K562 (cell line): ENCODE measurements around the gene SAP130. TPM values are rescaled to one million over a fixed set of nuclear protein-coding genes. Genes with fewer than 3 reads are reported as not detected.

Experiments used
- CEBPG ChIP-seq, 3 experiments: fragments of 200-800 bp in 1 of 3; sonication (Bioruptor generic) in 1 of 3; sonication (generic) in 1 of 3; formaldehyde crosslinking in 1 of 3; IDR thresholded peaks in 2 of 3; conservative IDR thresholded peaks in 1 of 3; 2 replicates each; pipeline versions ENCODE4 v1.6.1 to v1.8.0; 2016 to 2022; ENCODE audit warnings: missing compliant biosample characterization in 2 of 3, missing genetic modification characterization in 2 of 3, mild to moderate bottlenecking in 1 of 3, missing genetic modification reagents in 1 of 3
- CXXC5 ChIP-seq: fragments of 250-450 bp; sonication (Bioruptor Pico); IDR thresholded peaks from 2 replicates; pipeline ENCODE4 v1.8.0; 2022; ENCODE audit warnings: inconsistent platforms, mild to moderate bottlenecking, moderate library complexity
- DNMT1 ChIP-seq: fragments of 450-650 bp; IDR thresholded peaks from 2 replicates; pipeline ENCODE4 v1.6.1; 2016; ENCODE audit warnings: antibody characterized with exemption, mild to moderate bottlenecking
- FOXK1 ChIP-seq: sonication (generic); formaldehyde crosslinking; IDR thresholded peaks from 2 replicates; pipeline ENCODE4 v1.8.0; 2022; ENCODE audit warnings: missing genetic modification reagents, mild to moderate bottlenecking, borderline replicate concordance
- MCM7 ChIP-seq, 2 experiments: fragments of 450-650 bp; IDR thresholded peaks; 2 replicates each; pipeline ENCODE4 v1.6.1; 2016 to 2018
- NUFIP1 ChIP-seq: fragments of 450-650 bp; IDR thresholded peaks from 2 replicates; pipeline ENCODE4 v1.6.1; 2018; ENCODE audit not compliant: partially characterized antibody
- POLR2H ChIP-seq: IDR thresholded peaks from 2 replicates; pipeline ENCODE4 v1.6.1; 2016; ENCODE audit warnings: missing genetic modification characterization, low read depth, mild to moderate bottlenecking, control low read depth, missing compliant biosample characterization, moderate library complexity
- SOX6 ChIP-seq: fragments of 450-650 bp; IDR thresholded peaks from 2 replicates; pipeline ENCODE4 v1.6.1; 2014; ENCODE audit warnings: mild to moderate bottlenecking
- SUPT5H ChIP-seq: fragments of 450-650 bp; IDR thresholded peaks from 2 replicates; pipeline ENCODE4 v1.6.1; 2016
- TRIM24 ChIP-seq, 2 experiments: fragments of 450-650 bp; IDR thresholded peaks; 2 replicates each; pipeline ENCODE4 v1.6.1; 2016
- TRIM28 ChIP-seq: fragments of 450-650 bp; IDR thresholded peaks from 2 replicates; pipeline ENCODE4 v1.6.1; 2017
- TSC22D4 ChIP-seq: fragments of 450-650 bp; IDR thresholded peaks from 2 replicates; pipeline ENCODE4 v1.6.1; 2016; ENCODE audit warnings: missing genetic modification characterization, missing biosample characterization, control low read depth
- ZNF239 ChIP-seq: fragments of 250-450 bp; sonication (Bioruptor Pico); IDR thresholded peaks from 2 replicates; pipeline ENCODE4 v1.4.0; 2020; ENCODE audit warnings: mild to moderate bottlenecking
- ZNF316 ChIP-seq: fragments of 450-650 bp; IDR thresholded peaks from 2 replicates; pipeline ENCODE4 v1.6.1; 2016
- ZNF384 ChIP-seq: IDR thresholded peaks from 2 replicates; pipeline ENCODE4 v1.6.1; 2012; ENCODE audit warnings: low read depth, low read length, improper control_type of control experiment
- ZNF766 ChIP-seq: fragments of 200-800 bp; sonication (Bioruptor generic); conservative IDR thresholded peaks from 2 replicates; pipeline ENCODE4 v1.6.1; 2016; ENCODE audit warnings: missing genetic modification characterization, missing compliant biosample characterization
- polyA plus RNA-seq, 8 experiments: library from polyadenylated mRNA; depleted of rRNA in 4 of 8; stranded (reverse) in 5 of 8; unstranded in 3 of 8; fragments of >200 nt; fragmentation: Nextera tagmentation in 2 of 8; fragmentation: Illumina TruSeq in 1 of 8; extraction: Ambion mirVana in 2 of 8; extraction: Trizol in 1 of 8; gene quantifications; 2 replicates each; pipeline versions ENCODE4 v1.2.1 to v1.2.3, GENCODE V29; 2011 to 2014; ENCODE audit warnings: inconsistent platforms in 1 of 8, missing spikeins in 1 of 8
- total RNA-seq, 7 experiments: library from RNA; depleted of rRNA in 6 of 7; stranded (reverse); fragments of >200 nt in 6 of 7; fragmentation: Illumina TruSeq in 2 of 7; extraction: Trizol in 2 of 7; gene quantifications; 2 replicates each; pipeline versions ENCODE4 v1.2.1 to v1.2.3, GENCODE V29; 2011 to 2021; ENCODE audit warnings: low replicate concordance in 1 of 7
- TF ChIP-seq, protein P1 (sequence below), 3 experiments: fragments of 200-800 bp in 1 of 3; fragments of 250-450 bp in 1 of 3; fragments of 450-650 bp in 1 of 3; sonication (Bioruptor Pico) in 1 of 3; sonication (Bioruptor generic) in 1 of 3; formaldehyde crosslinking in 1 of 3; IDR thresholded peaks; 2 replicates each; pipeline versions ENCODE4 v1.6.1 to v1.8.0; 2016 to 2022; ENCODE audit warnings: mild to moderate bottlenecking in 2 of 3, missing genetic modification characterization in 2 of 3, missing compliant biosample characterization in 1 of 3, moderate library complexity in 1 of 3
- TF ChIP-seq, protein P2 (sequence below): fragments of 450-650 bp; IDR thresholded peaks from 2 replicates; pipeline ENCODE4 v1.6.1; 2014; ENCODE audit warnings: low read depth, mild to moderate bottlenecking, moderate library complexity, borderline replicate concordance
- TF ChIP-seq, protein P3 (sequence below): fragments of 250-450 bp; sonication (Bioruptor Pico); IDR thresholded peaks from 2 replicates; pipeline ENCODE4 v1.8.0; 2022; ENCODE audit warnings: inconsistent platforms
- TF ChIP-seq, protein P4 (sequence below): IDR thresholded peaks from 2 replicates; pipeline ENCODE4 v1.6.1; 2011; ENCODE audit warnings: borderline replicate concordance, low read depth, mild to moderate bottlenecking, moderate library complexity, low read length; ENCODE audit not compliant: insufficient read depth, poor library complexity, severe bottlenecking

Gene SAP130
- total and polyA plus RNA-seq, 9 of the 15 experiments (the other 6 are each of a cell fraction or from before 2014, with no cell fraction given): 4.5 to 33.4 (median 7.4) TPM

DNA sequence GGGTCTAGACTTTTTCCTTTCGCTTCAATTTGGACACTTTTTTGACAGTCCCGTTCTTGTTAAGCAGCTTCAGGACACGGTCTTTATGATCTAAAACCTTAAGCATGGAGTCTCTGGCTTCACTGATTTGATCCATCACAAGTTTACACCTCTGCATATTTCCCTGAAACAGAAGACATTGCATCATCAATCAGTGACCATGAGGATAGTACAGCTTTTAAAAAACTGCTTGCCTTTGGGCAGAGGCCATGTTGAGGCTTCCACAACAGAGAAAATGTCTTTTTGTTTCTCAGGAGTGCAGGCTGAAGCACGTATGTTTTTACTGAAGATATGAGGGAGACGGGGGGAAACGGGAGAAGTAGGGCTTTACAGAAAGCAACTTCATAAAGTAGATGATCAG, 85.9 kb downstream of the SAP130 start (continued):
- TF ChIP-seq, protein P1, sequence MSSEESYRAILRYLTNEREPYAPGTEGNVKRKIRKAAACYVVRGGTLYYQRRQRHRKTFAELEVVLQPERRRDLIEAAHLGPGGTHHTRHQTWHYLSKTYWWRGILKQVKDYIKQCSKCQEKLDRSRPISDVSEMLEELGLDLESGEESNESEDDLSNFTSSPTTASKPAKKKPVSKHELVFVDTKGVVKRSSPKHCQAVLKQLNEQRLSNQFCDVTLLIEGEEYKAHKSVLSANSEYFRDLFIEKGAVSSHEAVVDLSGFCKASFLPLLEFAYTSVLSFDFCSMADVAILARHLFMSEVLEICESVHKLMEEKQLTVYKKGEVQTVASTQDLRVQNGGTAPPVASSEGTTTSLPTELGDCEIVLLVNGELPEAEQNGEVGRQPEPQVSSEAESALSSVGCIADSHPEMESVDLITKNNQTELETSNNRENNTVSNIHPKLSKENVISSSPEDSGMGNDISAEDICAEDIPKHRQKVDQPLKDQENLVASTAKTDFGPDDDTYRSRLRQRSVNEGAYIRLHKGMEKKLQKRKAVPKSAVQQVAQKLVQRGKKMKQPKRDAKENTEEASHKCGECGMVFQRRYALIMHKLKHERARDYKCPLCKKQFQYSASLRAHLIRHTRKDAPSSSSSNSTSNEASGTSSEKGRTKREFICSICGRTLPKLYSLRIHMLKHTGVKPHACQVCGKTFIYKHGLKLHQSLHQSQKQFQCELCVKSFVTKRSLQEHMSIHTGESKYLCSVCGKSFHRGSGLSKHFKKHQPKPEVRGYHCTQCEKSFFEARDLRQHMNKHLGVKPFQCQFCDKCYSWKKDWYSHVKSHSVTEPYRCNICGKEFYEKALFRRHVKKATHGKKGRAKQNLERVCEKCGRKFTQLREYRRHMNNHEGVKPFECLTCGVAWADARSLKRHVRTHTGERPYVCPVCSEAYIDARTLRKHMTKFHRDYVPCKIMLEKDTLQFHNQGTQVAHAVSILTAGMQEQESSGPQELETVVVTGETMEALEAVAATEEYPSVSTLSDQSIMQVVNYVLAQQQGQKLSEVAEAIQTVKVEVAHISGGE (CRISPR knock-in tag; IDR thresholded peaks at IDR 0.05): no peak
- TF ChIP-seq CEBPG (CRISPR knock-in tag; IDR thresholded peaks at IDR 0.05) (peak; percentile 86), CEBPG (tag; conservative IDR thresholded peaks at IDR 0.05 in 1 of 2, IDR thresholded peaks at IDR 0.05 in 1 of 2) (peak; percentile 56 to 97; a peak in 3 of 4 replicates), MCM7 (IDR thresholded peaks at IDR 0.05) (no peak), TRIM28 (no peak), FOXK1 (CRISPR knock-in tag) (no peak), POLR2H (tag) (peak; percentile 48; the same call in 1 of the 2 replicates), TSC22D4 (tag) (no peak), TRIM24 (IDR thresholded peaks at IDR 0.05) (peak in 1 of 2 experiments; percentile 38; a peak in 2 of 4 replicates), ZNF316 (no peak), CXXC5 (CRISPR knock-in tag) (peak; percentile 76), DNMT1 (no peak), SOX6 (no peak), NUFIP1 (no peak), SUPT5H (no peak), ZNF766 (CRISPR knock-in tag) (0 out of 2 replicates have a peak, but pooled peaks have one; percentile 39), ZNF239 (CRISPR knock-in tag) (peak; percentile 22; the same call in 1 of the 2 replicates), ZNF384 (no peak)
- TF ChIP-seq, protein P2, sequence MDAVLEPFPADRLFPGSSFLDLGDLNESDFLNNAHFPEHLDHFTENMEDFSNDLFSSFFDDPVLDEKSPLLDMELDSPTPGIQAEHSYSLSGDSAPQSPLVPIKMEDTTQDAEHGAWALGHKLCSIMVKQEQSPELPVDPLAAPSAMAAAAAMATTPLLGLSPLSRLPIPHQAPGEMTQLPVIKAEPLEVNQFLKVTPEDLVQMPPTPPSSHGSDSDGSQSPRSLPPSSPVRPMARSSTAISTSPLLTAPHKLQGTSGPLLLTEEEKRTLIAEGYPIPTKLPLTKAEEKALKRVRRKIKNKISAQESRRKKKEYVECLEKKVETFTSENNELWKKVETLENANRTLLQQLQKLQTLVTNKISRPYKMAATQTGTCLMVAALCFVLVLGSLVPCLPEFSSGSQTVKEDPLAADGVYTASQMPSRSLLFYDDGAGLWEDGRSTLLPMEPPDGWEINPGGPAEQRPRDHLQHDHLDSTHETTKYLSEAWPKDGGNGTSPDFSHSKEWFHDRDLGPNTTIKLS: no peak
- TF ChIP-seq, protein P3, sequence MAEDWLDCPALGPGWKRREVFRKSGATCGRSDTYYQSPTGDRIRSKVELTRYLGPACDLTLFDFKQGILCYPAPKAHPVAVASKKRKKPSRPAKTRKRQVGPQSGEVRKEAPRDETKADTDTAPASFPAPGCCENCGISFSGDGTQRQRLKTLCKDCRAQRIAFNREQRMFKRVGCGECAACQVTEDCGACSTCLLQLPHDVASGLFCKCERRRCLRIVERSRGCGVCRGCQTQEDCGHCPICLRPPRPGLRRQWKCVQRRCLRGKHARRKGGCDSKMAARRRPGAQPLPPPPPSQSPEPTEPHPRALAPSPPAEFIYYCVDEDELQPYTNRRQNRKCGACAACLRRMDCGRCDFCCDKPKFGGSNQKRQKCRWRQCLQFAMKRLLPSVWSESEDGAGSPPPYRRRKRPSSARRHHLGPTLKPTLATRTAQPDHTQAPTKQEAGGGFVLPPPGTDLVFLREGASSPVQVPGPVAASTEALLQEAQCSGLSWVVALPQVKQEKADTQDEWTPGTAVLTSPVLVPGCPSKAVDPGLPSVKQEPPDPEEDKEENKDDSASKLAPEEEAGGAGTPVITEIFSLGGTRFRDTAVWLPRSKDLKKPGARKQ (CRISPR knock-in tag): no peak
- TF ChIP-seq, protein P4, sequence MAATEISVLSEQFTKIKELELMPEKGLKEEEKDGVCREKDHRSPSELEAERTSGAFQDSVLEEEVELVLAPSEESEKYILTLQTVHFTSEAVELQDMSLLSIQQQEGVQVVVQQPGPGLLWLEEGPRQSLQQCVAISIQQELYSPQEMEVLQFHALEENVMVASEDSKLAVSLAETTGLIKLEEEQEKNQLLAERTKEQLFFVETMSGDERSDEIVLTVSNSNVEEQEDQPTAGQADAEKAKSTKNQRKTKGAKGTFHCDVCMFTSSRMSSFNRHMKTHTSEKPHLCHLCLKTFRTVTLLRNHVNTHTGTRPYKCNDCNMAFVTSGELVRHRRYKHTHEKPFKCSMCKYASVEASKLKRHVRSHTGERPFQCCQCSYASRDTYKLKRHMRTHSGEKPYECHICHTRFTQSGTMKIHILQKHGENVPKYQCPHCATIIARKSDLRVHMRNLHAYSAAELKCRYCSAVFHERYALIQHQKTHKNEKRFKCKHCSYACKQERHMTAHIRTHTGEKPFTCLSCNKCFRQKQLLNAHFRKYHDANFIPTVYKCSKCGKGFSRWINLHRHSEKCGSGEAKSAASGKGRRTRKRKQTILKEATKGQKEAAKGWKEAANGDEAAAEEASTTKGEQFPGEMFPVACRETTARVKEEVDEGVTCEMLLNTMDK: no peak
